Fibroblast of skin of right quadriceps (primary cell): ENCODE results near the gene CBR1.

Experiments
- DNase-seq: peaks from one replicate; pipeline ENCODE4 v3.0.0-alpha.2; 2013

Gene CBR1

DNA sequence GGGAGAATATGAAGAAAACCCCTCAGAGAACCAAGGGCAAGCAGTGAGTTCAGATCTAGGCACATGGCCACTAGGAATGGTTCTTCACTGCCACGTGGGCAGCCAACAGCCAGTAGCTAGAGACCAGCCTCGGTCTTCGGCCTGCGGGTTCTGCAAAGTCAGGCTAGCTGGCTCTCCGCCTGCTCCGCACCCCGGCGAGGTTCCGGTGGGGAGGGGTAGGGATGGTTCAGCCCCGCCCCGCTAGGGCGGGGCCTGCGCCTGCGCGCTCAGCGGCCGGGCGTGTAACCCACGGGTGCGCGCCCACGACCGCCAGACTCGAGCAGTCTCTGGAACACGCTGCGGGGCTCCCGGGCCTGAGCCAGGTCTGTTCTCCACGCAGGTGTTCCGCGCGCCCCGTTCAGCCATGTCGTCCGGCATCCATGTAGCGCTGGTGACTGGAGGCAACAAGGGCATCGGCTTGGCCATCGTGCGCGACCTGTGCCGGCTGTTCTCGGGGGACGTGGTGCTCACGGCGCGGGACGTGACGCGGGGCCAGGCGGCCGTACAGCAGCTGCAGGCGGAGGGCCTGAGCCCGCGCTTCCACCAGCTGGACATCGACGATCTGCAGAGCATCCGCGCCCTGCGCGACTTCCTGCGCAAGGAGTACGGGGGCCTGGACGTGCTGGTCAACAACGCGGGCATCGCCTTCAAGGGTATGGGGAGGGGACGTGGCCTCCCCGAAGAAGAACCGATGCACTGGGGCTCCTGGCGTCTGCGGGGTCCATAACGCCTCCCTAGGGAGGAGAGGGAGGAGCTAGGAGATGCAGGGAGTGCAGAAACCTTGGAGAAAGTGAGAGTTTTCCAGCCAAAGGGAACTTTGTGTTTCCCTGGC, at the start of gene CBR1:
TSS of gene CBR1 (plus strand) at position 312 of the 871 bp plus-strand sequence. CDS start at position 404, 92 bp downstream.
- DNase-seq = peak; percentile 93

DNA sequence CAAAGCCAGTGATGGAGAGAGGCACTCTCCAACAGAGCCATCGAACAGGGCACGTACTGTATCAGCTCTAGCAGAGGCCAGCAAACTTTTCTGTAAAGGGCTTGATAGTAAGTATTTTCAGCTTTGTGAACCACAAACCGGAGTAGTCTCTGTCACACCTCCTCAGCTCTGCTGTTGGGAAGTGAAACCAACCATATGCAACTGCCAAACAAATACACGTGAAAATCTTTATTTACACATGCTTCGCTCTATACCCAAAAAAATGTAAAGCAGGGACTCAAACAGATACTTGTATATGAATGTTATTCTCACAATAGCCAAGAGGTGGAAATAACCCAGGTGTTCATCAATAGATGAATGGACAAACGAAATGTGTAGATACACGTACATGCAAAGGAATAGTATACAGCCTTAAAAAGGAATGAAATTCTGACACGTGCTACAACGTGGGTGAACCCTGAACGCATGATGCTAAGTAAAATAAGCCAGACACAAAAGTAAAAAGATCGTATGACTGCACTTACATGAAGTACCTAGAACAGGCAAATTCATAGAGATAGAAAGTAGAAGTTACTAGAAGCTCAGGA, 48.5 kb upstream of the CBR1 start:
- DNase-seq = no peak

DNA sequence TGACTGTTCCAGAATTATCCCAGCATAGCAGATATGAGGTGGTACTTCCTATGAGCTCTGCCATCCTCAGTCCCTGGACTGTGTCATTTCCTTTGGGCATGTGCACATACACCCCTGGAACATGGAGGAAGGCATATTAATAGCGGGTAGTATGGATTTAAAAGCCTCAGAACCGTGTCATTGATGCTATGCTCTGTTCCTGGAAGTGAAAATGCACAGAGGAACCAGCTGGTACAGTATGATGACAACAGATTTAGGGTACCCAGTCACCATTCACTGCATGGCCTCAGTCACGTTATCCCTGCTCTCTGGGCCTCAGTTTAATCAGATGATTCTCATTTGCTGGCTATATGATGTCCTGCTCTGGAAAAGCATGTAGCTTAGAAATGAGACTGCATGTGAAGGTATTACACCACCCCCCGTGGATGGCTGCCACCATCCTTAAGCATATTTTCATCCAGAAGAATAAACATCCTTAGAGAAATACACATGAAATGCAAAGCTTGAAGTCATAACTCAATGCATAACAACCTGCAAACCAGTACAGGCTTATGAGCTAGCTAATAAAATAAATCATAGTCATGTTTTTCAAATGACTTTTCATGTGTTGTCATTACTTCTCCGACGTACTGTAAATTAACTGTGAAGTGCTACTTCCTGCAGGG, 47.3 kb upstream of the CBR1 start:
- peak; percentile 53 for DNase-seq

- peak; percentile 44 for DNase-seq
Measured at GRCh38 chr21:36023092-36023480, 46.7 kb upstream of the CBR1 start.

GRCh38 chr21:36024782-36025181, 45.0 kb upstream of the CBR1 start:
- DNase-seq = no peak

- no peak for DNase-seq
Measured at GRCh38 chr21:36027347-36027746, 42.5 kb upstream of the CBR1 start.

- DNase-seq = peak; percentile 67
Measured at GRCh38 chr21:36028127-36029069, 41.4 kb upstream of the CBR1 start.

DNA sequence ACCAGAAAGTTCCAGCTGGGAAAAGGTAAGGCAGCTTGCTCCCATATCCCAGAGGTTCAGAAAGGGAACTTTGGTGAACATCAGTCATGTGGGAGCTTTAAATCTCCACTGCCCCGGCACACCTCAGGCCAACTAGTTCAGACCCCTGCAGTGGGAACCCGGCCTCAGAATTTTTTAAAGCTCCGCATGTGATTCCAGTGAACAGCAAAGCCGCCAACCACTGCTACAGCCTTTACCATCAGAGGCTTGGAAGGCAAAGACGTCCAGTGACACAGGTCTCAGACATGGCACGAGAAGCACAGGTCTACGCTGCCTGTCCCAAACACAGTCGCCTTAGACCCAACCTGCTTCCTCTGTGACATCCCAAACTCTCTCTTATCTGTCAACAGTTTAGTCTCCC, 40.5 kb upstream of the CBR1 start:
- no peak for DNase-seq

- peak; percentile 12 for DNase-seq
Measured at GRCh38 chr21:36030581-36031189, 39.1 kb upstream of the CBR1 start.

DNA sequence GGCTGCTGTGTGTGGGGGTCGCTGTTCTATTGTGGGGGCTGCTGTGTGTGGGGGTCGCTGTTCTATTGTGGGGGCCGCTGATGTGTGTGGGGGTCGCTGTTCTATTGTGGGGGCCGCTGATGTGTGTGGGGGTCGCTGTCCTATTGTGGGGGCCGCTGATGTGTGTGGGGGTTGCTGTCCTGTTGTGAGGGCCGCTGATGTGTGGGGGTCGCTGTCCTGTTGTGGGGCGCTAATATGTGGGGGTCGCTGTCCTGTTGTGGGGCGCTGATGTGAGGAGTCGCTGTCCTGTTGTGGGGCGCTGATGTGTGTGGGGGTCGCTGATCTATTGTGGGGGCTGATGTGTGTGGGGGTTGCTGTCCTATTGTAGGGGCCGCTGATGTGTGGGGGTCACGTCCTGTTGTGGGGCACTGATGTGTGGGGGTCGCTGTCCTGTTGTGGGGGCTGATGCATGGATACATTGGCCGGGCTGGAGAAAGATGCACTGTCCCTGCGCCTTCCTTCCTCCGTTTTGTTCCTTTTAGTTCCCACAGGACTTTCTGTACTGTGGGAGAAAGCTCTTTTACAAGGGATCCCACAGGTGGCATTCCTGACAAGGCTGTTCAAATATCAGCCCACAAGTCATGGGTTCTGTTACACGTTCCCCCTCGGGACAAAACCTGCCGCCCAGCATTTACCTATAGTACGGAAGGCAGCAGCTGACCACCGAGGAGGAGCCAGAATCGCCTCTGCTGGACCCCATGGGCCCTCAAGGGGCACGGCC, 37.0 kb upstream of the CBR1 start:
- no peak for DNase-seq

- no peak for DNase-seq
Measured at GRCh38 chr21:36034211-36034913, 35.5 kb upstream of the CBR1 start.

- DNase-seq = no peak
Measured at GRCh38 chr21:36035381-36035791, 34.4 kb upstream of the CBR1 start.

GRCh38 chr21:36038701-36039497, 30.9 kb upstream of the CBR1 start:
- no peak for DNase-seq

- no peak for DNase-seq
Measured at GRCh38 chr21:36039861-36040260, 30.0 kb upstream of the CBR1 start.

DNA sequence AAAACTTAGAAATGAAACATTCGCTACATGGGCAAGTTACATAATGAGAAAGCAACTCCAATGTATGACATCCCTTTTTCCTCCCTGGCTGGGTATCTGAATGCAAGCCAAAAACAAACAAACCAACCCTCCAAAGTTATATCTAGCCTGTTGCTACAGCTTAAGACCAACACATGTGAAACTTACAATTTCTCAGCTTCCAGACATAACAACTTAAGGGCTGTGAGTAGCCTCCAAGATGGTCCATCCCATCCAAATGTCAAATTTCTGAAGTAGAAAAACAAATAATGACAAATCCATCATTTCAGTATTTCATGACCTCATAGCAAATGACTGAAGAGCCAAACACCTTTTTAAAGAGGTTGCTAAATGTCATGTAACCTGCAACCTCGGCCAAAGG, 29.4 kb upstream of the CBR1 start:
- DNase-seq = no peak

DNA sequence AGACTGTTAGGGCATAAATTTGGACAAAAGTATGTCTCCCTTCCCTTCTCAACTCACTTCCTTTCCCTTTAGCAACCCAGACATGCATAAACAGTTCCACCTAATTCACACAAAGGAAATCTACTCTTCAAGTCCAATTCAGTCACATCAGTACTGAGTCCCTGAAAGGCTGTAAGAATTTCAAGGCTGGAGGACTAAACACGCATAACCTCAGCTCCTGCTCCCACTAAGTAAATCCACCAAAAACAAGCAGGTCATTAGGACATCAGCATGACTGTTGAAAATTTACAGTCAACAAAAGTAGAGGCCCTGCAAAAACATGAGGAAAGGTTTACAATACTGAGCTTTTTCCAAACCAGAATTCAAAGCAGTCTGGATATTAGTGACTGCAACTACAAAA, 27.9 kb upstream of the CBR1 start:
- no peak for DNase-seq

DNA sequence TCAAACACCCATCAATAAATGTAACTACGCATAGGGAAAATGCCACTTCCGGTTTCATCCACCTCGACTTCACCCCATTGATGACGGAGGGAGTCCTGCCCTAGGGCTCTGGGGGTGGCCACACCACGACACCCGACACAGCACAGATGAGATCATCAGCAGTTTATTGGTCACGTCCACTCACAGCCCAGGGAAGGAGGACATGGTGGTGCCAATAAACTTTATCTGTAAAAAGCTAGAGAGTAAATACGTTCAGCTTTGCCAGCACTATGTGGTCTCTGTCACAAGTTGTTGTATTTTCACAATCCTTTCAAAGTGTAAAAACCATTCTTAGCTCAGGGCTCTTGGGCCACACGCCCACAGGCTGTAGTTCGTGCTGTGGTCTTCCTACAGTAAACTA, 25.8 kb upstream of the CBR1 start:
- DNase-seq = no peak

- no peak for DNase-seq
Measured at GRCh38 chr21:36045993-36046392, 23.8 kb upstream of the CBR1 start.

DNA sequence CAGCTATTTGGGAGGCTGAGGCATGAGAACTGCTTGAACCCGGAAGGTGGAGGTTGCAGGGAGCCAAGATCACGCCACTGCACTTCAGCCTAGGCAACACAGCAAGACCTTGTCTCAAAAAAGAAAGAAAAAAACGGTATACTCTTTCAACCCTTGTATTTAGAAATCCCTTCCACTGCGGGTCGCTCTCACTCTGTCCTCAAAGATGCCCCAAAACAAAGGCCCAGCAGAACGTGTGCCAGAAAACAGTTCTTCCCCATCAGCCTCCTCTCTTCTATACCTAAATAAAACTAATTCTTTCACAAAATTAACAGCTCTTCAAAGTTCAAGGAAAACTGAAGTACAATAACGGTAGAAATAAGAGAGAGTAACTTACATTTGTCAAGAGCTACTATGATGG, 22.7 kb upstream of the CBR1 start:
- no peak for DNase-seq

DNA sequence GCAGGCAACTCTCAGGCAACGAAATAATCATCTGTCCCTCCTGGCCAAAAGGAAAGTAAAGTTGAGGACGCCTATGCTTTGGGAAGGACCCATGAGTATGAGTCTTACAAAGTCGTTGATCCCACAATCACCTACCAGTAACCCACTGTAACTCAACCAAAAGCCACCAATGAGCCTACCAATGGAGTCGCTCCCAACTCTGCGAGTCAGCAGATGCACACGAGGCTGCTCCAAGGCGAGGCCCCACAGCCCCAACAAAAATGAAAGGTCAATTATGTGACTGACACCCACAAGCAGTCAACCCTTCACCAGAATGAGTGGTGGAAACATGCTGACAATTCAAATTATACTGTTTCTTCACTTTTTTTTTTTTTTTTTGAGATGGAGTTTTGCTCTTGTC, 21.5 kb upstream of the CBR1 start:
- no peak for DNase-seq
